Fibroblast of peridontal ligament (primary cell): ENCODE results near the gene PRR20G.
A peak's percentile ranks its signal among the peaks of the same experiment; 100 is the strongest.
"Not testable (repeated sequence)": the region's sequence is repeated elsewhere in the genome, so short reads cannot be mapped to it uniquely, and the experiment has no call there.

Experiments
- DNase-seq: peaks from one replicate; pipeline ENCODE4 v3.0.0-alpha.2; 2010; ENCODE audit errors: extremely low read depth

Gene PRR20G

GRCh38 chr3:127299276-127299675 lies 11.4 kb upstream of the PRR20G start:
- DNase-seq = no peak

- DNase-seq = no peak
These were observed 9.1 kb upstream of the PRR20G start for GRCh38 chr3:127296959-127297358.

- no peak for DNase-seq
These were observed 8.3 kb upstream of the PRR20G start for GRCh38 chr3:127296166-127296565.

GRCh38 chr3:127293650-127294049 lies 5.8 kb upstream of the PRR20G start:
- not testable (repeated sequence) for DNase-seq

GRCh38 chr3:127291611-127292010 lies 3.8 kb upstream of the PRR20G start:
- no peak for DNase-seq

GRCh38 chr3:127291114-127291513 lies 3.3 kb upstream of the PRR20G start:
- DNase-seq = no peak

- no peak for DNase-seq
These were observed 2.1 kb upstream of the PRR20G start for GRCh38 chr3:127289706-127290575.

GRCh38 chr3:127288921-127289705 lies 1.3 kb upstream of the PRR20G start:
- DNase-seq = no peak

GRCh38 chr3:127288343-127288742 lies 497 bp upstream of the PRR20G start:
- no peak for DNase-seq

GRCh38 chr3:127286571-127287140 lies 1.2 kb downstream of the PRR20G start:
- peak; percentile 5 for DNase-seq

GRCh38 chr3:127284258-127284657 lies 3.6 kb downstream of the PRR20G start:
- DNase-seq = no peak

GRCh38 chr3:127277561-127277960 lies 10.3 kb downstream of the PRR20G start:
- no peak for DNase-seq

GRCh38 chr3:127276995-127277394 lies 10.9 kb downstream of the PRR20G start:
- no peak for DNase-seq

GRCh38 chr3:127276396-127276795 lies 11.4 kb downstream of the PRR20G start:
- no peak for DNase-seq

GRCh38 chr3:127275287-127275781 lies 12.5 kb downstream of the PRR20G start:
- peak; percentile 37 for DNase-seq

GRCh38 chr3:127274200-127274760 lies 13.6 kb downstream of the PRR20G start:
- no peak for DNase-seq

- no peak for DNase-seq
These were observed 14.6 kb downstream of the PRR20G start for GRCh38 chr3:127273206-127273605.

GRCh38 chr3:127266186-127266585 lies 21.7 kb downstream of the PRR20G start:
- DNase-seq = no peak

GRCh38 chr3:127265581-127265981 lies 22.3 kb downstream of the PRR20G start:
- DNase-seq = no peak

GRCh38 chr3:127264794-127265514 lies 22.9 kb downstream of the PRR20G start:
- DNase-seq = no peak

GRCh38 chr3:127264292-127264691 lies 23.6 kb downstream of the PRR20G start:
- DNase-seq = no peak
